SIG-M5 (cell line): ENCODE measurements around the gene TBC1D12.
"Not testable (repeated sequence)": the region's sequence is repeated elsewhere in the genome, so short reads cannot be mapped to it uniquely, and the experiment has no call there.

Source experiments
- DNase-seq: peaks from one replicate; lab custom pipeline; 2025; lab: John Stamatoyannopoulos, UW

TBC1D12 gene

GRCh38 chr10:94402204-94402842 lies at the start of gene TBC1D12:
Gene TBC1D12, plus strand, starts transcription at chr10:94402541. Its CDS starts 73 bp downstream, at chr10:94402614.
- DNase-seq, result no peak

DNA sequence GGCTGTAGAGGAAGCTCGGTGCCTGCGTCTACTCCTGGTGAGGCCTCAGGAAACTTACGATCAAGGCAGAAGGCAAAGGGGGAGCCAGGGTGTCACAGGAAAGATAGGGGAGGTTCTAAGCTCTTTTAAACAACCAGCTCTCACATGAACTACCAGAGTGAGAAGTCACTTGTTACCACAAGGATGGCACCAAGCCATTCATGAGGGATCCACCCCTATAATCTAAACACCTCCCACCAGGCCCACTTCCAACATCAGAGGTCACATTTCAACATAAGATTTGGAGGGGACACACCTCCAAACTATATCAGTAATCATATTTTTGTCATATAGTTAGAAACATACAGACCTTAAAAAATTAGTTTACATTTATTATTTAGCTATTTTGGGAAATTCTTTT lies 49.0 kb upstream of the TBC1D12 start:
- no peak for DNase-seq

DNA sequence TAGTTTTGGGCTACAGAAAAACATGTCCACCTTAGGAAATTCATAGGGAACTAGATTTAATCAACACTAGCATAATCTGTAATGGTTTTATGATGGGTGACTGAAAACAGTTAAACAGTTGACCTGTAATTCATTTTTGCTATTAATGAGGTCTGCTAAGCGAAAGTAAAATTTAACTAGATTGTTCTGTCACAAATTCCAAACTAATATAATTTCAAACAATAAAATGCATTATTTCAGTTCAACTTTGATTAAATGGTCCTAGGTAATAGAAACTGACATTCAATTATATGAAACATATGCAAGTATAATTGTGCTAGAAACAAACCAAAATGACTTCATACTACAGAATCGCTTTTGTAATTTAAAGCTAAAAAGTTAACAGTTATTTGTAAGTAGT lies 46.5 kb upstream of the TBC1D12 start:
- no peak for DNase-seq

DNA sequence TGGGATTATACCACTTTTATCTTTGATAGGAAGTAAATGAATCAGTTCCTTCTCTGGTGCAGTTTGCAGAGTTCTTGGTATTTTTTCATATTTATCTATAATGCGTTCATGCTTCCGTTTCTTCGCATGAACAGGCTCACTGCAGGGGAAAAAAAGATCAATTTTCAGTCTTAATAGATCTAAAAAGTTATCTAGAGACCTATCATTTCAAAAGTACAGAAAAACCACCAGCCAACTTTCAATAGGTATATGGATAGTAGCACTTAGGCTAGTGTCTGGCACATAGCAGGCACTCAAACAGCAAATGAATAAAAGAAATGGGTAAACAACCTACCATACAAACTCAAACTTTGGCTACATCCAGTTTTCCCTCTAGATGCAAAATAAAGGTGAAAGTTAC lies 45.1 kb upstream of the TBC1D12 start:
- no peak for DNase-seq

- no peak for DNase-seq
Observed at GRCh38 chr10:94358480-94358879, 43.9 kb upstream of the TBC1D12 start.

GRCh38 chr10:94361171-94361794 lies 41.1 kb upstream of the TBC1D12 start:
- DNase-seq, result no peak

DNA sequence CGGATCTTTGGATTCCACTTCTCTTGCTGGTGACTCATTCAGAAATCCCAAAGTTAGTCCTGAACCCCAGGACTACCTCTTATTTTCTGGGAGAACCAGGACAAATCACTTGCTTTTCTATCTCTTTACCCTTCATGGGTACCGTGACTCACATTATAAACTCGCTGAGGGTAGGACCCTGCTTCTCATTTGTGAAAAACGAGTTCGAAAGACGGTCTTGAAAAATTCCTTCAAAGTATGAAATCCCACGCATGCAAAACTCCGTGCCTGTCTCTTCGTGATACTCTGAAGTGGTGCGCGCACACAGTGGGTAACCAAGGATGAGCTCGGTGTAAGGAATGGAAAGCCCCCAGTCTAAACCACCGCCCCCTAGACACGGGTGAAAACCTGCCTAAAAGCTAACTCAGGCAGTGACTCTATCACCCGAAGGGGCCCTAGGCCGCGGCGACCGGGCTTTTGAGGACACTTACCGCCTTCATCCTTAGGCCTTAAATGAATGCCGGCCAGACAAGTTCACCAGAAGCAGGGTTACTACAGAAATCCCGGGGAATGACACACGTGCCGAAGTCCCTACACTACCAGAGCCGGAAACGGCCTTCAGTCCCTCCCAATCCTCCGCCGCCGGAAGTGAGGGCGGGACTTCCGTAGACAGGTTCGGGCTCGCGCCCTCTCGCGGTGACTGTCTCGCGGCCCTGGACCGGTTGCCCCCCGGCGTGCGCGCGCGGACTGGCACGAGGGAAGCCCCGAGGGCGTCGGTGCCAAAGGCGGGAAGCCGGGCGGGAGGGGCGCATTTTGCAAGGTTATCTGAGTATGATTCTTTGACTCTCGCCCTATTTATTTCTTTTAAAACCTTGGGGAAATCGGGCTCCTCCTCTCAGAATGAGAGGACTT lies 39.7 kb upstream of the TBC1D12 start, which contains the start of gene NOC3L:
Gene NOC3L (minus strand): TSS at position 580 of the 891 bp plus-strand sequence. CDS start 101 bp downstream, at position 479.
- peak; percentile 33 for DNase-seq

- no peak for DNase-seq
Observed at GRCh38 chr10:94363251-94363565, 39.1 kb upstream of the TBC1D12 start.

DNA sequence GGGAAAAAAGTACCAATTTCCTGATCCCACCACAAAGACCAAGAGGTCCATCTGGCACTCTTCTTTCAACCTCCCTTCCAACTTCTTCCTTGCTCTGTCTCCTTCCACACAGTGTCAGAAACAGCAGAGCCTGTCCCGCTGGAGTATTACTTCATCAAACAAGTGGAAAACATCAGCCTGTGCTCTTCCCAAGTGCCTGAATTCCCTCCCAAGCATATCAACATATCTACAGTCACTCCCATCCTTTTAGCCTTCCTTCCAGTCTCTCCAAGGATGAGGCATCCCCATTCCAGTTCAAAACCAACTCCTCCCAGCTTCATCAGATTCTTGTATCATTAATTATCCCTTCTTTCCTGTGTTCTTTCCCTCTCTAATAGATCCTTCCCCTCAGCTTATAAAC lies 37.9 kb upstream of the TBC1D12 start:
- DNase-seq, result no peak

- DNase-seq, result no peak
Observed at GRCh38 chr10:94366382-94366781, 36.0 kb upstream of the TBC1D12 start.

DNA sequence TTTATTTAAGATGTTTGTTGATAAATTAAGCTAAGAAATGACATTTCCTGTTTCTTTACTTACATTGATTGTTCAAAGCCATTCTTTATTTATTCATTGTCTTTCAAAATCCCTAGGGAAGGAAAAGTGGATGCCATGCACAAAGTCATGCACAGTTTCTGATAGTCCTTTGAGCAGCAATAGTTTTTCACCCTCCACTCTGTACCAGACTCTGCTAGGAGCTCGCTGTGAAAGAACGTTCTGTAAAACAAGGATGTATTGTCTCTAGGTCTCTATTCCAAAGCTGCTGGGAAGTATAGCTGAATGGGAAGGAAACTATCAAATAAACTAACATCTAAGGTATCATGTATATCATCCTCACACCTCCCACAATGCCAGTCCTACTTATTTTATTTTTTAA lies 31.8 kb upstream of the TBC1D12 start:
- no peak for DNase-seq

DNA sequence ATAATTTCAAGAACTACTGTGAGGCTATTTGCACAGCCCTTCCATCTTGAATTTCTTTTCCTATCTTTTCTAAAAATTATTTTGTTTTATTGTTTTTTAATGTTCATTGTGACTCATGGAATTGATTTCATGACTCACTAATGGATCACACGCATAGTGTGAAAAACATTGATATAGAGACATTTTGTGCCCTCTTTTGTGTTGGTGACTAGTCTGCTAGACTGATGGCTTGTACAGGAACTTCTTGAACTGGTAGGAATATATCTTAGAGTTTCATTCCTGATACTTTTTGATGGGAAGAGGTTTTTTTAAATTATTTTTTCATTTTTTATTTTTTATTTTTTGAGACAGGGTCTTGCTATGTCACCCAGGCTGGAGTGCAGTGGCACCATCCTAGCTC lies 27.0 kb upstream of the TBC1D12 start:
- DNase-seq, result no peak

DNA sequence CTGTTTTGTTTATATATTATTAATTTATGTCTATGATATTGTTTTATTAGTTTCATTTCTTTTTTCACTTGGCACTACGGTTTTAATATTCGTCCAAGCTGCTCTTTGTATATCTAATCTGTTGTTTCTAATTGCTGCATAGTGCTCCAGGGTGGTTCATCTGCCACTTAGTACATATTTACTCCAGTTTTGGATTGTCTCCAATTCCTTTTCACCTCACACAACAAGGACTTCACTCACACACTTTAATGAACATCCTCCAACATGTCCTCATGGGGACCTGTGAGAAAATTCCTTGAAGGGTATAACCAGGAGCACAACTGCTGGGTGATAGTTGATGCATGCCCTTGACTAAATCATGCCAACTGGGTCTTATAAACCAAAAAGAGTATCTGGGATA lies 25.5 kb upstream of the TBC1D12 start:
- DNase-seq, result no peak

- DNase-seq, result peak; percentile 8
Observed at GRCh38 chr10:94383530-94383929, 18.8 kb upstream of the TBC1D12 start.

- not testable (repeated sequence) for DNase-seq
Observed at GRCh38 chr10:94385733-94386132, 16.6 kb upstream of the TBC1D12 start.

GRCh38 chr10:94392117-94392516 lies 10.2 kb upstream of the TBC1D12 start:
- DNase-seq, result not testable (repeated sequence)

GRCh38 chr10:94397549-94398370 lies 4.6 kb upstream of the TBC1D12 start:
- DNase-seq, result no peak

- DNase-seq, result no peak
Observed at GRCh38 chr10:94398762-94399161, 3.6 kb upstream of the TBC1D12 start.

DNA sequence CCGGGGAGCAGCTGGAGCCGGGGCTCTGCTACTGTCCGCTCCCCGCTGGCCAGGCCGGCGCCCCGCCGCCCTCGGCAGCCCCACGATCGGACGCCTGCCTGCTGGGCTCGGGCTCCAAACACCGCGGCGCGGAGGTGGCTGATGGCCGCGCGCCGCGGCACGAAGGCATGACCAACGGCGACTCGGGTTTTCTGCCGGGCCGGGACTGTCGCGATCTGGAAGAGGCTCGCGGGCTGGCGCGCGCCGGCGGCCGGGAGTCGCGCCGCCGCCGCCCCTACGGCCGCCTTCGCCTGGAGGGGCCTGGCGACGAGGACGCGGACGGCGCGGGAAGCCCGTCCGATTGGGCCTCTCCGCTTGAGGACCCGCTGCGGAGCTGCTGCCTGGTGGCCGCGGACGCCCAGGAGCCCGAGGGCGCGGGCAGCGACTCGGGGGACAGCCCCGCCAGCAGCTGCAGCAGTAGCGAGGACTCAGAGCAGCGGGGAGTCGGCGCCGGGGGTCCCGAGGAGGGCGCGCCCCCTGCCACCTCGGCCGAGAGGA lies 570 bp downstream of the TBC1D12 start:
- no peak for DNase-seq

- peak; percentile 18 for DNase-seq
Observed at GRCh38 chr10:94403380-94404213, 1.3 kb downstream of the TBC1D12 start.

DNA sequence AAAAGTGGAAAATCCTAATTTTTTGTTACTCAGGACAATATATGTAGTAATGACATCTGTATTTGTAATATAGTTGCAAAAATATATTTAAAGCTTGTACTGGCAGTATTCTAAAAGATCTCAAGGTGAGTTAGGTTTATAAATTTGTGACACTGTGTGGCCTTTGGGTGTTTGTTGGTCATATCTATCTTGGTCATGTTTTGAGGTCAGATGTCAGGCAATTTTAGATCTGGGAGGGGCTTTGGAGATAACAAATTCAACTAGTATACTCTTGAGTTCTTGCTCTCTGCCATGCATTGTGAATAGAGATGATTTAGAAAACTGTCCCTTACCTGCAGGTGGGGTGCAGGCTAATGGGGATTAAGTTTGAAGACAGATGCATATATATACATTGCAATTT lies 3.1 kb downstream of the TBC1D12 start:
- no peak for DNase-seq
